Heart left ventricle (tissue), 13 donors: ENCODE data around the gene AMBP.

ENCODE experiments used
- CTCF ChIP-seq, 12 donors: fragments of 200-600 bp; sonication (generic) in 4 of 12; IDR thresholded peaks; one replicate each; pipeline versions ENCODE4 v1.5.0 to v1.8.0; 2018 to 2022; ENCODE audit warnings: antibody characterized with exemption in 12 of 12, mild to moderate bottlenecking in 5 of 12
- POLR2A ChIP-seq, 2 donors: fragments of 450-650 bp; IDR thresholded peaks; one replicate each; pipeline ENCODE4 v1.6.1; 2017; ENCODE audit warnings: antibody characterized with exemption in 2 of 2, mild to moderate bottlenecking in 2 of 2, moderate library complexity in 2 of 2
- donor health status: ischemic (EF 13 %, LVEDD 7.1; RV severe dilation, severe dysfunction).
- donor health status: DM: no; HTN: yes; CAD: no.
- donor health status: DM: no; HTN: no; CAD: no.
- donor health status: ischemic (EF 25% LVEDD 6.9; RV normal size, moderate dysfunction).
- donor health status: ischemic (EF 25% LVEDD 5.7; RV mildly dilated, moderate dysfunction).
- donor health status: ischemic (EF 35%, LVEDD 5.7; RV mildly dilated, moderate dysfunction).
- donor health status: nonischemic (EF 11% LVEDD 7.7; RV severe dilation, severe dysfunction).
- donor health status: DM: yes; HTN: yes; CAD: no.
- donor health status: PGD.
- donor health status: ischemic (EF 29% LVEDD 5.4; RV normal size, mild dysfunction).
- donor health status: nonischemic (EF 23%, LVEDD 6.1; RV moderate dilation, normal function).

- TF ChIP-seq CTCF (IDR thresholded peaks at IDR 0.05), result no peak
- TF ChIP-seq POLR2A (IDR thresholded peaks at IDR 0.05), result no peak
Observed at GRCh38 chr9:114016101-114016500, 62.0 kb downstream of the AMBP start.
